Measurements from ENCODE around the gene HMX1. TPM values are rescaled to one million over a fixed set of nuclear protein-coding genes. Genes with fewer than 3 reads are reported as not detected.

The HMX1 gene
- total and polyA plus RNA-seq, 12 donors: 2.7 TPM; not detected in 11

DNA sequence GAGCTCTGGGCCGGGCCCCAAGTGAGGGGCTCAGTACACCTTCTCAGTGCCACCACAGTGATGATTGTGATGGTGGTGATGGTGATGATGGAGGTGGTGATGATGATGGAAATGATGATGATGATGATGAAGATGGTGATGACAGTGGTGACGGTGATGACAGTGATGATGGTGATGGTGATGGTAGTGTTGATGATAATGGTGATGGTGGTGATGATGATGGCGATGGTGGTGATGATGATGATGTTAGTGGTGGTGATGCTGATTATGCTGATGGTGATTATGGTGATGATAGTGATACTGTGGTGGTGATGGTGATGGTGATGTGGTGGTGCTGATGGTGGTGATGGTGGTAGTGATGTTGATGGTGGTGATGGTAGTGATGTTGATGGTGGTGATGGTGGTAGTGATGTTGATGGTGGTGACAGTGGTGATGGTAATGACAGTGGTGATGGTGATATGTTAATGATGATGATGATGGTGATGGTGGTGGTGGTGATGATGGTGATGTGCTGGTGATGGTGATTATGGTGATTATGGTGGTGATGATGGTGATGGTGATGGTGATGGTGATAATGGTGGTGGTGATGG lies 29.9 kb downstream of the HMX1 start:
- no peak for TF ChIP-seq POLR2A (IDR thresholded peaks at IDR 0.05)
- TF ChIP-seq, protein P1, sequence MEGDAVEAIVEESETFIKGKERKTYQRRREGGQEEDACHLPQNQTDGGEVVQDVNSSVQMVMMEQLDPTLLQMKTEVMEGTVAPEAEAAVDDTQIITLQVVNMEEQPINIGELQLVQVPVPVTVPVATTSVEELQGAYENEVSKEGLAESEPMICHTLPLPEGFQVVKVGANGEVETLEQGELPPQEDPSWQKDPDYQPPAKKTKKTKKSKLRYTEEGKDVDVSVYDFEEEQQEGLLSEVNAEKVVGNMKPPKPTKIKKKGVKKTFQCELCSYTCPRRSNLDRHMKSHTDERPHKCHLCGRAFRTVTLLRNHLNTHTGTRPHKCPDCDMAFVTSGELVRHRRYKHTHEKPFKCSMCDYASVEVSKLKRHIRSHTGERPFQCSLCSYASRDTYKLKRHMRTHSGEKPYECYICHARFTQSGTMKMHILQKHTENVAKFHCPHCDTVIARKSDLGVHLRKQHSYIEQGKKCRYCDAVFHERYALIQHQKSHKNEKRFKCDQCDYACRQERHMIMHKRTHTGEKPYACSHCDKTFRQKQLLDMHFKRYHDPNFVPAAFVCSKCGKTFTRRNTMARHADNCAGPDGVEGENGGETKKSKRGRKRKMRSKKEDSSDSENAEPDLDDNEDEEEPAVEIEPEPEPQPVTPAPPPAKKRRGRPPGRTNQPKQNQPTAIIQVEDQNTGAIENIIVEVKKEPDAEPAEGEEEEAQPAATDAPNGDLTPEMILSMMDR (IDR thresholded peaks at IDR 0.05): no peak
- intact Hi-C loops (cut with DNase I): no loop called here
- H3K36me3 ChIP-seq (replicated peaks in 1 of 2): no peaks in the 10 kb centered on the region
- no peak overlapping the region for H3K27ac ChIP-seq
- H3K4me1 ChIP-seq (replicated peaks in 1 of 2): no peaks in the 10 kb centered on the region
- no peaks in the 10 kb centered on the region for H3K9me3 ChIP-seq (replicated peaks in 1 of 3)
- no peaks in the 10 kb centered on the region for H3K27me3 ChIP-seq
- no peak overlapping the region for H3K4me3 ChIP-seq
- DNase-seq: no peak
- WGBS, 4 donors: 92 to 97% (median 93%) methylated on average over 3 of the region's 3 CpGs

DNA sequence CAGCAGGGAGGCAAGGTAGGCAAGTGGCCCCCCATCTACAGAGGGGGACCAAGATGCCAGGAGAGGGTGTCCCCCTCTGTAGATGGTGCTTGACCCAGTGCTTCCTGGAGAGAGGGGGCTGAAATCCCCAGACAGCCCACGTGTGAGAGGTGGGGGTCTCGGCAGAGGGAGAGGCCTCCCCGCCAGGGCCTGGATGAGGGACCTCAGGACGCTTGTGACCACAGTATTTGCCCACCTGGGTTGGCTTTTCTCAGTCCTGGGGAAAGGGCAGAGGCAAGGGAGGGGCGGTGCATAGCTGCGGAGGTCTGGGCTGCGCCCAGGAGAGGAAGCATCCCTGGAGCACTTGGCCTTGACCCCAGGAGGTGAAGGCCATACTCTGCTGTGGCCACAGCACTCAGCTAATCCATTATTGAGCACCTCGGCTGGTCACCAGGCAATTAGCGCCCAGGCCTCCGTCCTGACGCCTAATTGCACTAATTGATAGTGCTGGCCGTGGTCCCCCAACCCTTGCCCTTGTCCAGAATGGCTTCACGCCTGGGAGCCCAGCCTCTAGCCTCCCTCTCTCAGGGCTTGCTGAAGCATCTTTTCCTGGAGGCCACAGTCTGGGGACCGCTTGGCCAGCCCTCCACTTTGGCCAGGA lies 30.7 kb downstream of the HMX1 start:
- H3K36me3 ChIP-seq (replicated peaks in 1 of 2): no peaks in the 10 kb centered on the region
- H3K9me3 ChIP-seq (replicated peaks in 1 of 3): no peaks in the 10 kb centered on the region
- WGBS, 4 donors: 73 to 81% (median 77%) methylated on average over 10 to 14 of the region's 14 CpGs
- no peak for TF ChIP-seq POLR2A (IDR thresholded peaks at IDR 0.05)
- TF ChIP-seq, protein P1 (IDR thresholded peaks at IDR 0.05): no peak
- H3K4me1 ChIP-seq (replicated peaks in 1 of 2): no peaks in the 10 kb centered on the region
- peak in 1 of 7 donors; percentile 6 for DNase-seq
- H3K27ac ChIP-seq: no peak overlapping the region
- H3K4me3 ChIP-seq: no peak overlapping the region
- intact Hi-C loops (cut with DNase I): no loop called here
- no peaks in the 10 kb centered on the region for H3K27me3 ChIP-seq

DNA sequence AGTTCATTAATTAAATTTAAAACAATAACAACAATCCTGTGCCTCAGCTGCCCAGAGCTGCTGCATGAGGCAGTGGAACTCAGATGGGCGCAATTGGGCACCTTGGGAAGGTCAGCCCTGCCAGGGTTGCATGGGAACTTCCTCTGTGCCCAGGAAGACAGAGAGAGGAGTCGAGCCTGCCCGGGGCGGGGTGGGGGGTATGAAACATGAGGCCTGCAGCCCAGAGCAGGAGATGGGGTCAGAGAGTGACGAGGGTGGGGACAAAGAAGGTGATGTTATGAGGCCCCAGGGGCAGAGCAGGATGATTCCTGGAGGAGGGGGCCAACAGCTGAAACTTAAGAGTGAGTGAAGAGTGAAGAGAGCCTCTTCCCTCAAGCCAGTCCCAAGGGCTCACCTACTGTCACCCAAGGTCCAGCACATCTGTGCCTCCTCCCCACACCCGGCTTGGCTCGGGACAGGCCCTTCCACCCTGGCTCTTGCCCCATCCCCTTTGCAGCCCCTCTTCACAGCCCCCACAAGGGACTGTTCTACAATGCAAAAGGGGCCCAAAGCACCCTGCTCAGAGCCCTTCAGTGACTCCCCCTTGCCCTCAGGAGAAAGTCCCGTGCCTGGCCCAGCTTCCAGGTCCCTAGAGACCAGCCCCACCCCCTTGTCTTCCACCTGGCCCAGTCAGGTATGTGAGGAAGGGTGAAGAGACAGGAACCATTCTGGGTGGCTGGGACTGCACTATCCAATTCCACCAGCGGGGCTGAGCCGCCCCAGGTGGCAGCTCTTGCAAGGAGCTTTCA lies 31.4 kb downstream of the HMX1 start:
- intact Hi-C loops (cut with DNase I): no loop called here
- no peaks in the 10 kb centered on the region for H3K9me3 ChIP-seq (replicated peaks in 1 of 3)
- DNase-seq: peak in 1 of 7 donors; percentile 10
- 59 to 79% (median 68%) methylated on average over 7 to 10 of the region's 10 CpGs for WGBS, 4 donors
- no peaks in the 10 kb centered on the region for H3K27me3 ChIP-seq
- no peak overlapping the region for H3K4me3 ChIP-seq
- no peak overlapping the region for H3K27ac ChIP-seq
- no peaks in the 10 kb centered on the region for H3K36me3 ChIP-seq (replicated peaks in 1 of 2)
- TF ChIP-seq, protein P1 (IDR thresholded peaks at IDR 0.05): no peak
- TF ChIP-seq POLR2A (IDR thresholded peaks at IDR 0.05): no peak
- H3K4me1 ChIP-seq (replicated peaks in 1 of 2): no peaks in the 10 kb centered on the region

DNA sequence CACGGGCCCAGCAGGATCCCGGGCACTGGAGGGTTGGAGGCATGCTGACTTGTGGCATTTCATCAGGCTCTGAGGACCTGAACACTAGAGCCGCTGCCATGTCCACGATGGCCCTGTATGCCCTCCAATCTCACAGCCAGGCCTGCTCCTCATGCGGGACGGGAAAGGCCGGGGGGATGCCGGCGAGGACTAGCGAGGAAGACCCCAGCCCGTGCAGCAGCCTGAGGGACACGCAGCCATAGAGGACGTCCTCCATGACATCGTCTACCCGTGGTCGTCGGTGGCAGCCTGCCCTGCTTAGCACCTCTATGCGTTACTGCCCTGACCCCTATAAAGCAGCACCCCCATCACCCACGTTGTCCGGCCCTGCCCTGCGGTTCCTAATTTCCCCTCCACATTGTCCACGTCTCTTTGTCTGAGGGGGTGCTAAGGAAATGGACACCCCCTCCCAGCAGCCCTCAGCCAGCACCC lies 32.6 kb downstream of the HMX1 start:
- Histone ChIP-seq H3K4me1 (replicated peaks in 1 of 2) (no peaks in the 10 kb centered on the region), H3K9me3 (replicated peaks in 1 of 3) (no peaks in the 10 kb centered on the region), H3K36me3 (replicated peaks in 1 of 2) (no peaks in the 10 kb centered on the region), H3K27ac (no peak overlapping the region), H3K27me3 (no peaks in the 10 kb centered on the region), H3K4me3 (no peak overlapping the region)
- intact Hi-C loops (cut with DNase I): no loop called here
- peak in 2 of 7 donors; percentile 1 to 14 for DNase-seq
- WGBS, 4 donors: 82 to 86% (median 85%) methylated on average over 18 to 22 of the region's 22 CpGs
- no peak for TF ChIP-seq POLR2A (IDR thresholded peaks at IDR 0.05)
- TF ChIP-seq, protein P1 (IDR thresholded peaks at IDR 0.05): no peak
